ENCODE data around the gene KRTAP12-4.
"Not testable (repeated sequence)": the region's sequence is repeated elsewhere in the genome, so short reads cannot be mapped to it uniquely, and the experiment has no call there.

KRTAP12-4 gene

GRCh38 chr21:44610157-44610843 is 44.2 kb downstream of the KRTAP12-4 start:
- not testable (repeated sequence) for DNase-seq (ENCODE audit: low spot score)

- no peak for DNase-seq (ENCODE audit: low spot score)
These were observed 45.3 kb downstream of the KRTAP12-4 start for GRCh38 chr21:44609193-44609592.

- DNase-seq (ENCODE audit: low spot score): no peak
These were observed 48.0 kb downstream of the KRTAP12-4 start for GRCh38 chr21:44606495-44606894.

All from RKO (cell line).